HepG2 (cell line): ENCODE results near the gene GLIS2. TPM values are rescaled to one million over a fixed set of nuclear protein-coding genes. Genes with fewer than 3 reads are reported as not detected.

ENCODE experiments used
- CEBPG ChIP-seq: IDR thresholded peaks from 2 replicates; pipeline ENCODE4 v1.6.1; 2016
- NCOA1 ChIP-seq: sonication (generic); formaldehyde crosslinking; IDR thresholded peaks from 2 replicates; pipeline ENCODE4 v1.9.0; 2021; ENCODE audit warnings: missing genetic modification reagents
- NR3C1 ChIP-seq: sonication (generic); formaldehyde crosslinking; IDR thresholded peaks from 2 replicates; pipeline ENCODE4 v1.4.0; 2020; ENCODE audit warnings: missing genetic modification reagents
- ZBTB1 ChIP-seq: sonication (generic); formaldehyde crosslinking; IDR thresholded peaks from 2 replicates; pipeline ENCODE4 v1.4.0; 2020; ENCODE audit warnings: missing genetic modification reagents, borderline replicate concordance
- ZFP36L2 ChIP-seq: sonication (generic); formaldehyde crosslinking; IDR thresholded peaks from 2 replicates; pipeline ENCODE4 v1.4.0; 2020; ENCODE audit warnings: missing genetic modification reagents
- ZFP90 ChIP-seq: sonication (generic); formaldehyde crosslinking; IDR thresholded peaks from 2 replicates; pipeline ENCODE4 v1.8.0; 2022; ENCODE audit warnings: missing genetic modification reagents, mild to moderate bottlenecking, inconsistent platforms, borderline replicate concordance
- ZNF720 ChIP-seq: sonication (generic); formaldehyde crosslinking; IDR thresholded peaks from 2 replicates; pipeline ENCODE4 v1.4.0; 2020; ENCODE audit warnings: missing genetic modification reagents
- ZSCAN25 ChIP-seq: sonication (generic); formaldehyde crosslinking; IDR thresholded peaks from 2 replicates; pipeline ENCODE4 v1.8.0; 2022; ENCODE audit warnings: mild to moderate bottlenecking, missing genetic modification reagents
- polyA plus RNA-seq, 8 experiments: library from polyadenylated mRNA; depleted of rRNA in 3 of 8; stranded (reverse) in 7 of 8; unstranded in 1 of 8; fragments of >200 nt; fragmentation: Illumina TruSeq in 4 of 8; extraction: Trizol in 4 of 8; gene quantifications; 2 replicates each; pipeline versions ENCODE4 v1.2.1 to v1.2.3, GENCODE V29; 2011 to 2016; ENCODE audit warnings: low read depth in 4 of 8, missing spikeins in 1 of 8, mixed read lengths in 1 of 8; ENCODE audit not compliant: insufficient read depth in 1 of 8
- total RNA-seq, 5 experiments: library from RNA; depleted of rRNA; stranded (reverse); fragments of >200 nt; fragmentation: Illumina TruSeq; extraction: Trizol; gene quantifications; 2 replicates each; pipeline ENCODE4 v1.2.3, GENCODE V29; 2016; ENCODE audit warnings: low read depth in 1 of 5
- TF ChIP-seq, protein P1 (sequence below): sonication (generic); formaldehyde crosslinking; IDR thresholded peaks from 2 replicates; pipeline ENCODE4 v1.5.1; 2020; ENCODE audit warnings: mild to moderate bottlenecking, moderate library complexity, missing genetic modification reagents
- TF ChIP-seq, protein P2 (sequence below): sonication (generic); formaldehyde crosslinking; IDR thresholded peaks from 2 replicates; pipeline ENCODE4 v1.8.0; 2022; ENCODE audit warnings: missing genetic modification reagents, mild to moderate bottlenecking, moderate library complexity, borderline replicate concordance
- TF ChIP-seq, protein P3 (sequence below): sonication (generic); formaldehyde crosslinking; IDR thresholded peaks from 2 replicates; pipeline ENCODE4; 2020; ENCODE audit warnings: missing genetic modification reagents, mild to moderate bottlenecking, borderline replicate concordance
- TF ChIP-seq, protein P4 (sequence below): sonication (generic); formaldehyde crosslinking; IDR thresholded peaks from 2 replicates; pipeline ENCODE4 v1.8.0; 2022; ENCODE audit warnings: mild to moderate bottlenecking, missing genetic modification reagents
- TF ChIP-seq, protein P5 (sequence below): sonication (generic); formaldehyde crosslinking; IDR thresholded peaks from 2 replicates; pipeline ENCODE4 v1.4.0; 2020; ENCODE audit warnings: mild to moderate bottlenecking, missing genetic modification reagents, borderline replicate concordance
- TF ChIP-seq, protein P6 (sequence below): IDR thresholded peaks from 2 replicates; pipeline ENCODE4 v1.6.1; 2016

Gene GLIS2
- total and polyA plus RNA-seq, 2 of the 13 experiments (the other 11 are each of a cell fraction or from before 2014, with no cell fraction given), result 0.28 to 0.29 TPM

DNA sequence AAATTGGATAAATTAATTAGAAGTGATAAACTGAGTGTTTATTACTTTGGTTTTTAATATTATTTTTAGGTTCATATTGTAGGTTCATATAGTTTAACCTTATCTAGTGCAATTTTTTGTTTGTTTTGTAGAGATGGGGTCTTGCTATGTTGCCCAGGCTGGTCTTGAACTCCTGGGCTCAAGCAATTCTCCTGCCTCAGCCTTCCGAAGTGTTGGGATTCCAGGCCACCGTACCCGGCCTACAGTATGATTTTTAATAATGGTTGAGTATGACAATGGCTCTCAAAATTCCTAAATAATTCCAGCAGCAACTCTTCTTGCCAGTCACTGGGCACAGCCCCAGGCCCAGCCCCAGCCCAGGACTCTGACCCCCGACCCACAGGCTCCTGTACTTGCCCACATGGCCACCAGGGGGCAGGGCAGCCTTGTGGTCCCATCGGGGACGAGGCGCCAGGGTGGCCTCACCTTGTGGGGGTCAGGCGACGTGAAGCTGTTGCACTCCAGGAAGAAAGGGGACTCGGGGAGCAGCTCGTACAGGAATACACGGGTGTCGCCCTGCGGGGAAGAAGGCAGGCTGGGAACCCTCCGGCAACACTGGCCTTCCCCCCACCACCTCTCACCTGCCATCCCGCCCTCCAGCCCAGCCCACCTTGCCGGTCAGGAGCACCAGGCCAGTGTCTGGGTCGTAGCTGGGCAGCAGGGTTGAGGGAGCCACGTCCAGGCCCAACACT lies 43.1 kb downstream of the GLIS2 start (continued):
- TF ChIP-seq, protein P1, sequence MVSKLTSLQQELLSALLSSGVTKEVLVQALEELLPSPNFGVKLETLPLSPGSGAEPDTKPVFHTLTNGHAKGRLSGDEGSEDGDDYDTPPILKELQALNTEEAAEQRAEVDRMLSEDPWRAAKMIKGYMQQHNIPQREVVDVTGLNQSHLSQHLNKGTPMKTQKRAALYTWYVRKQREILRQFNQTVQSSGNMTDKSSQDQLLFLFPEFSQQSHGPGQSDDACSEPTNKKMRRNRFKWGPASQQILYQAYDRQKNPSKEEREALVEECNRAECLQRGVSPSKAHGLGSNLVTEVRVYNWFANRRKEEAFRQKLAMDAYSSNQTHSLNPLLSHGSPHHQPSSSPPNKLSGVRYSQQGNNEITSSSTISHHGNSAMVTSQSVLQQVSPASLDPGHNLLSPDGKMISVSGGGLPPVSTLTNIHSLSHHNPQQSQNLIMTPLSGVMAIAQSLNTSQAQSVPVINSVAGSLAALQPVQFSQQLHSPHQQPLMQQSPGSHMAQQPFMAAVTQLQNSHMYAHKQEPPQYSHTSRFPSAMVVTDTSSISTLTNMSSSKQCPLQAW (CRISPR knock-in tag), result peak; percentile 46; the same call in 1 of the 2 replicates
- TF ChIP-seq ZBTB1 (no peak), ZFP36L2 (CRISPR knock-in tag) (no peak), CEBPG (CRISPR knock-in tag) (no peak), NR3C1 (CRISPR knock-in tag) (no peak), NCOA1 (no peak), ZNF720 (CRISPR knock-in tag) (no peak), ZSCAN25 (CRISPR knock-in tag) (0 out of 2 replicates have a peak, but pooled peaks have one; percentile 41), ZFP90 (CRISPR knock-in tag) (peak; percentile 63; the same call in 1 of the 2 replicates)
- TF ChIP-seq, protein P2, sequence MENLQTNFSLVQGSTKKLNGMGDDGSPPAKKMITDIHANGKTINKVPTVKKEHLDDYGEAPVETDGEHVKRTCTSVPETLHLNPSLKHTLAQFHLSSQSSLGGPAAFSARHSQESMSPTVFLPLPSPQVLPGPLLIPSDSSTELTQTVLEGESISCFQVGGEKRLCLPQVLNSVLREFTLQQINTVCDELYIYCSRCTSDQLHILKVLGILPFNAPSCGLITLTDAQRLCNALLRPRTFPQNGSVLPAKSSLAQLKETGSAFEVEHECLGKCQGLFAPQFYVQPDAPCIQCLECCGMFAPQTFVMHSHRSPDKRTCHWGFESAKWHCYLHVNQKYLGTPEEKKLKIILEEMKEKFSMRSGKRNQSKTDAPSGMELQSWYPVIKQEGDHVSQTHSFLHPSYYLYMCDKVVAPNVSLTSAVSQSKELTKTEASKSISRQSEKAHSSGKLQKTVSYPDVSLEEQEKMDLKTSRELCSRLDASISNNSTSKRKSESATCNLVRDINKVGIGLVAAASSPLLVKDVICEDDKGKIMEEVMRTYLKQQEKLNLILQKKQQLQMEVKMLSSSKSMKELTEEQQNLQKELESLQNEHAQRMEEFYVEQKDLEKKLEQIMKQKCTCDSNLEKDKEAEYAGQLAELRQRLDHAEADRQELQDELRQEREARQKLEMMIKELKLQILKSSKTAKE (CRISPR knock-in tag), result no peak
- TF ChIP-seq, protein P3, sequence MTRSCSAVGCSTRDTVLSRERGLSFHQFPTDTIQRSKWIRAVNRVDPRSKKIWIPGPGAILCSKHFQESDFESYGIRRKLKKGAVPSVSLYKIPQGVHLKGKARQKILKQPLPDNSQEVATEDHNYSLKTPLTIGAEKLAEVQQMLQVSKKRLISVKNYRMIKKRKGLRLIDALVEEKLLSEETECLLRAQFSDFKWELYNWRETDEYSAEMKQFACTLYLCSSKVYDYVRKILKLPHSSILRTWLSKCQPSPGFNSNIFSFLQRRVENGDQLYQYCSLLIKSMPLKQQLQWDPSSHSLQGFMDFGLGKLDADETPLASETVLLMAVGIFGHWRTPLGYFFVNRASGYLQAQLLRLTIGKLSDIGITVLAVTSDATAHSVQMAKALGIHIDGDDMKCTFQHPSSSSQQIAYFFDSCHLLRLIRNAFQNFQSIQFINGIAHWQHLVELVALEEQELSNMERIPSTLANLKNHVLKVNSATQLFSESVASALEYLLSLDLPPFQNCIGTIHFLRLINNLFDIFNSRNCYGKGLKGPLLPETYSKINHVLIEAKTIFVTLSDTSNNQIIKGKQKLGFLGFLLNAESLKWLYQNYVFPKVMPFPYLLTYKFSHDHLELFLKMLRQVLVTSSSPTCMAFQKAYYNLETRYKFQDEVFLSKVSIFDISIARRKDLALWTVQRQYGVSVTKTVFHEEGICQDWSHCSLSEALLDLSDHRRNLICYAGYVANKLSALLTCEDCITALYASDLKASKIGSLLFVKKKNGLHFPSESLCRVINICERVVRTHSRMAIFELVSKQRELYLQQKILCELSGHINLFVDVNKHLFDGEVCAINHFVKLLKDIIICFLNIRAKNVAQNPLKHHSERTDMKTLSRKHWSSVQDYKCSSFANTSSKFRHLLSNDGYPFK (CRISPR knock-in tag), result no peak
- TF ChIP-seq, protein P4, sequence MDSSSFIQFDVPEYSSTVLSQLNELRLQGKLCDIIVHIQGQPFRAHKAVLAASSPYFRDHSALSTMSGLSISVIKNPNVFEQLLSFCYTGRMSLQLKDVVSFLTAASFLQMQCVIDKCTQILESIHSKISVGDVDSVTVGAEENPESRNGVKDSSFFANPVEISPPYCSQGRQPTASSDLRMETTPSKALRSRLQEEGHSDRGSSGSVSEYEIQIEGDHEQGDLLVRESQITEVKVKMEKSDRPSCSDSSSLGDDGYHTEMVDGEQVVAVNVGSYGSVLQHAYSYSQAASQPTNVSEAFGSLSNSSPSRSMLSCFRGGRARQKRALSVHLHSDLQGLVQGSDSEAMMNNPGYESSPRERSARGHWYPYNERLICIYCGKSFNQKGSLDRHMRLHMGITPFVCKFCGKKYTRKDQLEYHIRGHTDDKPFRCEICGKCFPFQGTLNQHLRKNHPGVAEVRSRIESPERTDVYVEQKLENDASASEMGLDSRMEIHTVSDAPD (CRISPR knock-in tag), result no peak
- TF ChIP-seq, protein P5, sequence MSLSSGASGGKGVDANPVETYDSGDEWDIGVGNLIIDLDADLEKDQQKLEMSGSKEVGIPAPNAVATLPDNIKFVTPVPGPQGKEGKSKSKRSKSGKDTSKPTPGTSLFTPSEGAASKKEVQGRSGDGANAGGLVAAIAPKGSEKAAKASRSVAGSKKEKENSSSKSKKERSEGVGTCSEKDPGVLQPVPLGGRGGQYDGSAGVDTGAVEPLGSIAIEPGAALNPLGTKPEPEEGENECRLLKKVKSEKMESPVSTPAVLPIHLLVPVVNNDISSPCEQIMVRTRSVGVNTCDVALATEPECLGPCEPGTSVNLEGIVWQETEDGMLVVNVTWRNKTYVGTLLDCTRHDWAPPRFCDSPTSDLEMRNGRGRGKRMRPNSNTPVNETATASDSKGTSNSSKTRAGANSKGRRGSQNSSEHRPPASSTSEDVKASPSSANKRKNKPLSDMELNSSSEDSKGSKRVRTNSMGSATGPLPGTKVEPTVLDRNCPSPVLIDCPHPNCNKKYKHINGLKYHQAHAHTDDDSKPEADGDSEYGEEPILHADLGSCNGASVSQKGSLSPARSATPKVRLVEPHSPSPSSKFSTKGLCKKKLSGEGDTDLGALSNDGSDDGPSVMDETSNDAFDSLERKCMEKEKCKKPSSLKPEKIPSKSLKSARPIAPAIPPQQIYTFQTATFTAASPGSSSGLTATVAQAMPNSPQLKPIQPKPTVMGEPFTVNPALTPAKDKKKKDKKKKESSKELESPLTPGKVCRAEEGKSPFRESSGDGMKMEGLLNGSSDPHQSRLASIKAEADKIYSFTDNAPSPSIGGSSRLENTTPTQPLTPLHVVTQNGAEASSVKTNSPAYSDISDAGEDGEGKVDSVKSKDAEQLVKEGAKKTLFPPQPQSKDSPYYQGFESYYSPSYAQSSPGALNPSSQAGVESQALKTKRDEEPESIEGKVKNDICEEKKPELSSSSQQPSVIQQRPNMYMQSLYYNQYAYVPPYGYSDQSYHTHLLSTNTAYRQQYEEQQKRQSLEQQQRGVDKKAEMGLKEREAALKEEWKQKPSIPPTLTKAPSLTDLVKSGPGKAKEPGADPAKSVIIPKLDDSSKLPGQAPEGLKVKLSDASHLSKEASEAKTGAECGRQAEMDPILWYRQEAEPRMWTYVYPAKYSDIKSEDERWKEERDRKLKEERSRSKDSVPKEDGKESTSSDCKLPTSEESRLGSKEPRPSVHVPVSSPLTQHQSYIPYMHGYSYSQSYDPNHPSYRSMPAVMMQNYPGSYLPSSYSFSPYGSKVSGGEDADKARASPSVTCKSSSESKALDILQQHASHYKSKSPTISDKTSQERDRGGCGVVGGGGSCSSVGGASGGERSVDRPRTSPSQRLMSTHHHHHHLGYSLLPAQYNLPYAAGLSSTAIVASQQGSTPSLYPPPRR (CRISPR knock-in tag), result no peak
- TF ChIP-seq, protein P6, sequence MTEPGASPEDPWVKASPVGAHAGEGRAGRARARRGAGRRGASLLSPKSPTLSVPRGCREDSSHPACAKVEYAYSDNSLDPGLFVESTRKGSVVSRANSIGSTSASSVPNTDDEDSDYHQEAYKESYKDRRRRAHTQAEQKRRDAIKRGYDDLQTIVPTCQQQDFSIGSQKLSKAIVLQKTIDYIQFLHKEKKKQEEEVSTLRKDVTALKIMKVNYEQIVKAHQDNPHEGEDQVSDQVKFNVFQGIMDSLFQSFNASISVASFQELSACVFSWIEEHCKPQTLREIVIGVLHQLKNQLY (CRISPR knock-in tag), result 0 out of 2 replicates have a peak, but pooled peaks have one; percentile 18
